Stimulated activated effector memory CD8-positive, alpha-beta T cell treated with anti-CD3 and anti-CD28 coated beads, Interleukin-12 subunit alpha, Interleukin-12 subunit beta, amount 100 ng/mL, for 72 hours (primary cell): ENCODE results near the gene SPDYE4.

Experiments
- ATAC-seq: fragments of 150-1000 bp; cut with Tn5 transposase; 2 replicates; pipeline ENCODE4 v1.10.0; 2021
- DNase-seq, 2 donors: peaks; one replicate each; pipeline ENCODE4 v3.0.0; 2021 to 2022; ENCODE audit warnings: low spot score in 2 of 2
- H3K27ac Mint-ChIP-seq: one replicate; pipeline ENCODE4 v1.8.0; 2022; ENCODE audit warnings: mild to moderate bottlenecking, mixed read lengths
- H3K36me3 Mint-ChIP-seq: one replicate; pipeline ENCODE4 v1.8.0; 2022; ENCODE audit warnings: mild to moderate bottlenecking, mixed read lengths
- H3K4me1 Mint-ChIP-seq: one replicate; pipeline ENCODE4 v1.8.0; 2022; ENCODE audit warnings: mixed read lengths
- H3K4me3 Mint-ChIP-seq: one replicate; pipeline ENCODE4 v1.8.0; 2022; ENCODE audit warnings: mild to moderate bottlenecking, mixed read lengths
- H3K9me3 Mint-ChIP-seq: one replicate; pipeline ENCODE4 v1.8.0; 2022; ENCODE audit warnings: mixed read lengths

The SPDYE4 gene

DNA sequence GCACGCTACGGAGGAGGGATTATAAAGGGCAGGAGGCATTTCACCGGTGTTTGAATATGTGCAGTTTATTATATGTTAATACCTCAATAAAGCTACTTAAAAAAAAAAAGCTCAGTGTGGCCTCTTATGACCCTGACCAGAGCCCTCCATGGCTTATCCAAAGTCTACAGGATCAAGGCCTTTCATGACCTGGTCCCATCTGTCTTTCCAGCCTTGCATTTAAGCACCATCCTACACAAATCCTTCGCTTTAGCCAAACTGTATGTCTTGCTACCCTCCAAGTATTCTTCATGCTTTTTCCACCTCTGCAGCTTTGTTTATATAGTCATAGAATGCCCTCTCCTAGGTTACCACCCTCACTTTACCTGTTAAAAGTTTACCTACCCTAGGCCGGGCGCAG lies 34.3 kb upstream of the SPDYE4 start:
- no peak overlapping the region for H3K27ac Mint-ChIP-seq
- DNase-seq (no peak), ATAC-seq (no peak)
- H3K36me3 Mint-ChIP-seq = no peaks in the 10 kb centered on the region
- peaks cover 5% of the 10 kb centered on the region for H3K9me3 Mint-ChIP-seq
- no peaks in the 10 kb centered on the region for H3K4me1 Mint-ChIP-seq
- no peak overlapping the region for H3K4me3 Mint-ChIP-seq

DNA sequence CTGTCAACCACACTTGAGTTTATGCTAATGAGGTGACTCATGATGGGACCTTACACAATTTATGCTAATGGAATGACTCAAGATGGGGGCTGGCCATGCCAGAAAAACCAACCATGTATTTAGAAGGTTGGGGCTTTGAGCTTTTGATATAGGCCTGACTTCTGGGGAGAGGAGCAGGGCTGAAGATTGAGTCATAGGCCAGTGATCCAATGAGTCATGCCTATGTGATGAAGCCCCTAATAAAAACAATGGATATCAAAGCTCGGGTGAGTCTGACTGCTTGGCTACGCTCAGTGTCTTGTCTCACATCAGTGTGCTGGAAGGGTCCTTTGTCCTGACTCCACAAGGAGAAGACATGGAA lies 33.5 kb upstream of the SPDYE4 start:
- no peak overlapping the region for H3K4me3 Mint-ChIP-seq
- H3K27ac Mint-ChIP-seq = no peak overlapping the region
- peaks cover 5% of the 10 kb centered on the region for H3K9me3 Mint-ChIP-seq
- no peaks in the 10 kb centered on the region for H3K36me3 Mint-ChIP-seq
- no peaks in the 10 kb centered on the region for H3K4me1 Mint-ChIP-seq
- ATAC-seq = peak; percentile 84
- DNase-seq = peak in 1 of 2 donors; percentile 47

DNA sequence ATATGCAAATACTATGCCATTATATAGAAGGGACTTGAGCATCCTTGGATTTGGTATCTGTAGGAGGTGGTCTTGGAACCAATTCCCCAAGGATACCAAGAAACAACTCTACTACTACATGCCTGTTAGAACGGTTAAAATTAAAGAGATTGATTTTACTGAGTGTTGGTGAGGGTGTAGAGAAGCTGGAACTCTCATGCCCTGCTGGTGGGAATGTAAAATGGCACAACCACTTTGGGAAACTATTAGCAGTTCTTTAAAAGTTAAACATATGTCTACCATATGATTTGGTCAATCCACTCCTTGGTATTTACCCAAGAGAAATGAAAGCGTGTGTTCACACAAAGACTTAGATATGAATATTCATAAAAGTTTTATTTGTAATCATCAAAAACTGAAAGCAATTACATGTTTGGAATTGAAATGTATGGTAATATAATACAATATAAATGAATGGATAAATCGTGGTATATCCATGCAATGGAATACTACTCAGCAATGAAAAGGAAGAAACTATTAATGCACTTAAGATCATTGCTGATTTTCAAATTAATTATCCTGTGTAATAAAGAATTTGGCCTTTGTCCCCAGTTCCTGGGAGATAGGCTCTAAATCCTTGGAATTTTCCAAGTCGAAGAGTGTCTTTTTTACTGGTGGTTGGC lies 33.0 kb upstream of the SPDYE4 start:
- no peaks in the 10 kb centered on the region for H3K4me1 Mint-ChIP-seq
- ATAC-seq (no peak), DNase-seq (no peak)
- H3K9me3 Mint-ChIP-seq = peaks cover 5% of the 10 kb centered on the region
- H3K27ac Mint-ChIP-seq = no peak overlapping the region
- no peaks in the 10 kb centered on the region for H3K36me3 Mint-ChIP-seq
- no peak overlapping the region for H3K4me3 Mint-ChIP-seq

DNA sequence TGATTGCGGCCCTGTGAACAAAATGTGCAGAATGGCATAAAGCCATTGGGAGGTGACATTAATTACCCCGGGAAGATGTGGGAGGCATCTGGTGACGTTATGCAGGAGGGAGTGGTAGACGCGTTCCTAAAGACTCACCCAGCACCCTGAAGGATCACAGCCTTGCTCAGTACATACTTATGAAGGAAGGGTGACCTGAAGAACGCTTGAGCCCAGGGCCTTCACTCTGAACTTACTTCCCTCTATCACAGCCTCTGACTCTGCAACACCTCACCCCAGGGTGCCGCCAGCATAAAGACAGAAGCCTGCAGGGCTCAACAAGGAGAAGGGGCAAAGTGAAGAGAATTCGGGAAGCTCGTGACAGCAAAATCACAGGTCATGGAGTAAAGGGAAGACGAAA lies 31.4 kb upstream of the SPDYE4 start:
- peaks cover 5% of the 10 kb centered on the region for H3K9me3 Mint-ChIP-seq
- ATAC-seq = no peak
- peak in 1 of 2 donors; percentile 41 for DNase-seq
- H3K4me3 Mint-ChIP-seq = no peak overlapping the region
- no peaks in the 10 kb centered on the region for H3K36me3 Mint-ChIP-seq
- H3K4me1 Mint-ChIP-seq = peaks cover 6% of the 10 kb centered on the region
- H3K27ac Mint-ChIP-seq = no peak overlapping the region

DNA sequence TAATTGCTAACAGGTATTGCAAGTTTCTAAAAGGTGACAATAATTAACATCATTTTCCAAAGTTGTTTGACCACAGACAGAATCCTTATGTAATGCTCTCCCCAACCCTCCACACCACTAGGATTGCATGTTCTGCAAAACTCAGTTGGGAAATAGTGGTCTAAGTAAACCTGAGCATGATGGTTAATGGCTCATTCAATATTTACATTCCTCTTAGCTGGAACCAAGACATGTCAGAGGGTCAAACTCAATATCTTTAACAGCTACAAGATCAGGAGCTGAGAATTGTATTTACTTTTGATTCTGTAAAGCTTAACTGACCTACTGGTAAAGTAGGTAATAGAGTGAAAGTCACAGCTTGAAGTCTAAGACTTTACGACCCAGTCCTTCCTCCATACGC lies 30.7 kb upstream of the SPDYE4 start:
- Mint-ChIP-seq H3K27ac (no peak overlapping the region), H3K4me3 (no peak overlapping the region), H3K4me1 (peaks cover 6% of the 10 kb centered on the region), H3K9me3 (peaks cover 5% of the 10 kb centered on the region), H3K36me3 (no peaks in the 10 kb centered on the region)
- ATAC-seq = no peak
- DNase-seq = no peak

DNA sequence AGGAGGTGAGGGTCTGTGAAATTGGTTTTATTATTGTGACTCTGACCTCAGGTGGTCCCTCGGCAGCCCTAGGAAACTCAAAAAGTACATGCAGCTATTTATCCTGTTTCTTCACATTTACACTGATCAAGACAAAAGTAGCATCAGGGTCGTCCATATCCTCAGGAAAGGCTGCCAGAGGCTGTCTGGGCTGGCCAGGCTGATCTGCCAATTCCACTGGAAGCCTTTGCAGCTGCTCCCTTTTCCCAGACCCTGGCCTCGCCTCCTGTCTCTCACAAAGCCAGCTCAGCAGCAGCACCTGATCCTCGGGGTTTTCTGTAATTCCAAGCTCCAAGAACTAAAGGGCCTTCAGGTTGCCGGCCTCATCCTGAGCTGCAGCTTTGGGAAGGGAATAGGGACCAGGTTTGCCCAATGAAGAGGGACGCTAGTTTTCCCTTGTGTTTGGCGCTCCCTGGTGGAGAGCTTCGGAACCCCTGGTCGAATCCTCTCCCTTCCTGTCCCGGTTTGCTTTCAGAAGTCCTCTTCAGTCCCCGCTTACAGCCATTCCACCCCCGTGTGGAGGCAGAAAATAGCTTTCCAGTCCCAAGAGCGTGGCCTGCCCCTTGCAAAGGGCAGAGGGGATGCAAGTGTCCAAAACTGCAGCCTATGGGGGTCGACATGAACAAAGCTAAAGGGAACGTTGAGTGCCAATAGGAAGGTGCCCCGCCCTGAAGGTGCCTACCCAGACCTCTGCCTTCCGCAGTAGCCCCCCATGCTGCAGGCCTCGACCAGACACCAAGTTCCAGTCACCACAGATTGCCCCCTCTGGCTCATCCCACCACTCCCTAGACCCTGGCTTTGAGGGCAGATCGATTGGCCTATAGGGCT lies 27.4 kb upstream of the SPDYE4 start:
- Mint-ChIP-seq H3K36me3 (no peaks in the 10 kb centered on the region), H3K9me3 (no peaks in the 10 kb centered on the region), H3K4me1 (peaks cover 6% of the 10 kb centered on the region), H3K27ac (no peak overlapping the region), H3K4me3 (no peak overlapping the region)
- ATAC-seq (peak; percentile 57), DNase-seq (peak; percentile 58 to 81)

DNA sequence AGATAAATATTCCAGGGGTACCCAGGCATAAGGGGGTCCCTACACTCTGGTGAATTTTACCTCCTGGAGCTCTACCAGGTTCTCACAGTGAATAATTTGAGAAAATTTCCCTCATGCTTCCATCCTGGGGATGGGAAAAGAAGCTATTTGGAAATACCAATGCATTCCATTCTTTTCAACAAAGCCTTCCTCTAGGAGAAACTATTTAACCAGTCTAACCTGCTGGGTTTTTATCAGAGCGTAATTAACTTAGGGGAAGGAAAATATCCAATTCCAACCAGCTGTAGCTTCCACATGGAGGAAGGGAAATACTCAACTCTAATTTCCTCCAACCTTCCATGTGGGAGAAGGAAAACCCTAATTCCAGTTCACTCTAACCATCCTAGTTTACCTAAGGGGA lies 23.8 kb upstream of the SPDYE4 start:
- no peak for ATAC-seq
- Mint-ChIP-seq H3K9me3 (no peaks in the 10 kb centered on the region), H3K36me3 (no peaks in the 10 kb centered on the region), H3K4me1 (peaks cover 6% of the 10 kb centered on the region), H3K27ac (no peak overlapping the region), H3K4me3 (no peak overlapping the region)
- no peak for DNase-seq

DNA sequence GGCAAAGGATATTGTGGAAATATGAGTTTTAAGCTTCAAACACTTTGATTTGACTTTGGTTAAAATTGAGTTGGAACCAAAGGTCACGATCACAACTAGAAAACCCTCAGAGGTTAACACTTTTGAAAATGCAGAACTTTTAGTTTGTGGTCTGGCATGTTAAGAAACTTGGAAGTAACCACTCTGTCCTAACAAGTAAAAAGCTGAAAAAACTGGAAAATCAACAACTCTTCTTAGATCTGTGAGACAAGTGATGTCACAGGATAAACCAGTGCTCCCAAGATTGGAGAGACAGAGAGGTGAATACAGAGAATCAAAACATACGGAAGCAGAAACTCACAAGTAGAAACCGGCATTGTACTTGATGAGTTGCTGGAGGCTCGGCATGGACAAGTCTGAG lies 23.4 kb upstream of the SPDYE4 start:
- H3K27ac Mint-ChIP-seq = no peak overlapping the region

DNA sequence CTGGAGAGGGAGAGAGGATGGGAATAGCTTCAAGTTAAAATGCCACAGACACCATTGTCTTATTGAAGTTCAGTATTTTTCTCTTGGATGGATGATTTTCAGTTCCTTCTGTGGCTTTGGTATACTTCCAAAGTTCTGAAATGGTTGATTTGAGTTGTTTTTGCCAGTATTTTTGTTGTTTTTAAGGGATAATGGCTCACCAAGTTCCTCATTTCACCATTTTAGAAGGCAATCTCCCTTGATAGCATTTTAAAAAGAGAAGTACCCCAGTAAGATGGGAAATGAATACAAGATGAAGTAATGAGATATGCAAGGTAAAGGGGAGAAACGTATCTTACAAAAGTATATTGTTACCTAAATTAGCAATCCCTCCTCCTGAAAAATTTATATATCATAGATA lies 18.5 kb upstream of the SPDYE4 start:
- Mint-ChIP-seq H3K4me1 (no peaks in the 10 kb centered on the region), H3K36me3 (no peaks in the 10 kb centered on the region), H3K9me3 (no peaks in the 10 kb centered on the region), H3K4me3 (no peak overlapping the region), H3K27ac (no peak overlapping the region)
- DNase-seq (no peak), ATAC-seq (no peak)

More for the DNA sequence above, 23.4 kb upstream of the SPDYE4 start:
- Mint-ChIP-seq H3K4me1 (peaks cover 6% of the 10 kb centered on the region), H3K4me3 (no peak overlapping the region), H3K9me3 (no peaks in the 10 kb centered on the region), H3K36me3 (no peaks in the 10 kb centered on the region)
- no peak for ATAC-seq
- DNase-seq = no peak

DNA sequence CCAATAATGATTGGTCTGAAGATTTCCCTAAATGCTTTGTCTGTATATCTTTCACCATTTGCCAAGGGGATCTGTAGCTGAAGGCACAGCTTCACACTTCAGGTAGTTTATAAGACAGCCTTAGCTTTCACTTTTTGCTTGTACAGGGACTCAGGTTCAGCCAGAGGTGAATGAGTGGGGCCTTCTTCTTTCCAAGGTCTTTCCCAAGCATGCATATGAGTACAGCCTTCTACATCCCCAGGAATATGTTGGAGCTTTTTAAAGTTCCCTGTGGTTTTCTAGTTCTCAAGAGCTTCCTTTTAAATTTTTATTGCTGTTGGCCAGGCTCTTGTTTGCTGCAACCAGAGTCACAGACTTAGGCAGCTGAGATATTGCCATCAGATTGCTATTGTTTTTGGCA lies 17.9 kb upstream of the SPDYE4 start:
- H3K9me3 Mint-ChIP-seq = no peaks in the 10 kb centered on the region
- H3K27ac Mint-ChIP-seq = no peak overlapping the region
- no peaks in the 10 kb centered on the region for H3K4me1 Mint-ChIP-seq
- no peak for ATAC-seq
- no peak for DNase-seq
- no peak overlapping the region for H3K4me3 Mint-ChIP-seq
- H3K36me3 Mint-ChIP-seq = no peaks in the 10 kb centered on the region

DNA sequence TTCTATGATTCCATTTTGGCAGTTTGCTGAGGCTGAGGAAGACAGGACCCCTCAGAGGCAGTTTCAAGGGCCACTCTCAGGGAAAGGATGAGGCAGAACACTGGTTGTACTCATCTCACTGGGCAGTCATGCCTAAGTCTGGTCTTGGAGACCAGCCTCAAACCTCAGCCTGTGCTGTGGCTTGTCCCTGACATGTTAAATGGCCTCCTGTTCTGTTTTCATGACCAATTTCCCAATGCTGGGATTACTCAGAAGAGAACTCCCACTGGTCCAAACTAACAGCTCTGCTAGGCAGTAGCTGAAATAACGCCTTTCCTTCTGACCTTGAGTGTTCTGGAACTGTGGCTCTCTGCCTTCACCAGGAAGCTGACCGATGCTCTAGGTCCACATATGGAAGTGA lies 8.4 kb upstream of the SPDYE4 start:
- Mint-ChIP-seq H3K36me3 (no peaks in the 10 kb centered on the region), H3K27ac (no peak overlapping the region), H3K4me1 (no peaks in the 10 kb centered on the region), H3K4me3 (no peak overlapping the region), H3K9me3 (no peaks in the 10 kb centered on the region)
- DNase-seq (peak in 1 of 2 donors; percentile 20), ATAC-seq (no peak)

DNA sequence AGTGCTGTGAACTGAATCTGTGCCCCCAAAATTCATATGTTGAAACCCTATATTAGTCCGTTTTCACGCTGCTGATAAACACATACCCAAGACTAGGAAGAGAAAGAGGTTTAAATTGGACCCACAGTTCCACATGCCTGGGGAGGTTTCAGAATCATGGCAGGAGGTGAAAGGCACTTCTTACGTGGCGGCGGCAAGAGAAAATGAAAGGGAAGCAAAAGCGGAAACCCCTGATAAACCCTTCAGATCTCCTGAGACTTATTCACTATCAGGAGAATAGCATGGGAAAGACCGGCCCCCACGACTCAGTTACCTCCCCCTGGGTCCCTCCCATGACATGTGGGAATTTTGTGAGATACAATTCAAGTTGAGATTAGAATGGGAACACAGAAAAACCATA lies 3.7 kb upstream of the SPDYE4 start:
- Mint-ChIP-seq H3K27ac (no peak overlapping the region), H3K4me3 (no peak overlapping the region), H3K4me1 (no peaks in the 10 kb centered on the region), H3K36me3 (no peaks in the 10 kb centered on the region), H3K9me3 (no peaks in the 10 kb centered on the region)
- DNase-seq (no peak), ATAC-seq (no peak)

DNA sequence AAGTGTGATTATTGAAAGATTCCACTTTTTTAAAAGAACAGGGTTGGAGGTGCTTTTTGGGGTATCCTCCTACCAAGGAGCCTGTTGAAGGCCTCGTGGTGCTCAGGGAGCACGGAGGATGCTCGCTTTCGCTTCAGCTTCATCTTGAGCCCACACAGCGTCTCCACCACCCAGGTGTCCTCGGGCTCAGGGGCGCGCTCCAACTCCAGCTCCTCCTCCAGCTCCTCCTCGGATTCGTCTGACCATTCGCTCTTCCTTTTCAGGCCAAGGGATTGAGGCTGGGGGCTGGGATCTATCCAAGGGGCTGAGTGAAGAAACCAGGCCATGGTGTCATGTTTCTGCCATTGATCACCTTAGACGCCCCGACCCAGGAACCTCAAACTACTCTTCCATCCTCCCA lies 1.2 kb downstream of the SPDYE4 start:
- Mint-ChIP-seq H3K27ac (no peak overlapping the region), H3K4me1 (no peaks in the 10 kb centered on the region), H3K4me3 (no peak overlapping the region), H3K36me3 (no peaks in the 10 kb centered on the region), H3K9me3 (no peaks in the 10 kb centered on the region)
- DNase-seq (no peak), ATAC-seq (no peak)

DNA sequence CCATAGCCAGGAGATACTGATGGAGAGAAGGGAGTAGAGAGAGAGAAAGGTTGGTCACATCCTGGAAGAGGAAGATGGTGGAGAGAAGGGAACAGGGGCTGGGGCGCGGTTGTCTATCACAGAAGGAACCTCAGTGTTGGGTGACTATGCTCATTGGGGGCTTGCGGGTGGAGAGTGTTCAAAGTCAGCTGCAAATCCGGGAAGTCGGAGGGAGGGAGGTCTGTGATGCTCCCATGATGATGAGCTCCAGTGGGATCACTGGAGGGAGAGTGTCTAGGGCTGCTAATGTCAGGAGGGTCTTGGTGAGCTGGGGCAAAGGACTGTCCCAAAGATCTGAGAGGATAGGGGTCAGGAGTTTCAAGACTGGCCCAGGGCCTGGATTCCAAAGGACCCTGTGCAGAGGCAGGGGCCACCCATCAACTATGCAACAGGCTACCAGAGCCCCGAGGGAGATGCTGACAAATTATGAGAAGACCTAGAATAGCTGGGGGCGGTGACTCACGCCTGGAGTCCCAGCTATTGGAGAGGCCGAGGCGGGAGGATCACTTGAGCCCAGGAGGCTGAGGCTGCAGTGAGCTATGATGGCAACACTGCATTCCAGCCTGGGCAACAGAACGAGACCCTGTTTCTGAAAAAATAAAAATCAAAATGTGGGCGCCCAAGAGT lies 2.6 kb downstream of the SPDYE4 start:
- peak; percentile 19 for ATAC-seq
- peak overlapping the region; percentile 0 for H3K27ac Mint-ChIP-seq
- peak in 1 of 2 donors; percentile 15 for DNase-seq

DNA sequence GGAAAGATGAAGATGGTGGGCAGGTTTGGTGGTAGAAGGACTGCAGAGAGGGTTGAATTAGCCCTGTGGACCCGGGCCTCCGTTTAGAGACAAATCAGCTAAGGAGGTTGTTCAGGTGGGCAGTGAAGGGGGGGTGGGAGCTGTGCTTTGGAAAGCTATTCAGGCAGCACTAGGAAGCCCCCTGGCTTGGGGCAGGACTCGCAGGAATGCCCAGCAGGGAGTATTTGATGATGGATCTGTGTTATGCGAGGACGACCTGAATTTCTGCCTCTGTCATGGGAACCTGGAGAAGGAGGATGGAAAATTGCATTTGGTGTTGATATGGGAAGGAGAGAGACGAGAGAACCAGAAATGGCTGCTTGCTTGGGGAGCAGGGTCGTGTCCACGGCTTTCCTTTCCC lies 3.5 kb downstream of the SPDYE4 start:
- Mint-ChIP-seq H3K4me1 (no peaks in the 10 kb centered on the region), H3K27ac (peak overlapping the region; percentile 2), H3K36me3 (no peaks in the 10 kb centered on the region), H3K9me3 (no peaks in the 10 kb centered on the region), H3K4me3 (no peak overlapping the region)
- DNase-seq (peak in 1 of 2 donors; percentile 12), ATAC-seq (no peak)

More for the DNA sequence above, 2.6 kb downstream of the SPDYE4 start:
- Mint-ChIP-seq H3K9me3 (no peaks in the 10 kb centered on the region), H3K4me1 (no peaks in the 10 kb centered on the region), H3K36me3 (no peaks in the 10 kb centered on the region), H3K4me3 (no peak overlapping the region)

DNA sequence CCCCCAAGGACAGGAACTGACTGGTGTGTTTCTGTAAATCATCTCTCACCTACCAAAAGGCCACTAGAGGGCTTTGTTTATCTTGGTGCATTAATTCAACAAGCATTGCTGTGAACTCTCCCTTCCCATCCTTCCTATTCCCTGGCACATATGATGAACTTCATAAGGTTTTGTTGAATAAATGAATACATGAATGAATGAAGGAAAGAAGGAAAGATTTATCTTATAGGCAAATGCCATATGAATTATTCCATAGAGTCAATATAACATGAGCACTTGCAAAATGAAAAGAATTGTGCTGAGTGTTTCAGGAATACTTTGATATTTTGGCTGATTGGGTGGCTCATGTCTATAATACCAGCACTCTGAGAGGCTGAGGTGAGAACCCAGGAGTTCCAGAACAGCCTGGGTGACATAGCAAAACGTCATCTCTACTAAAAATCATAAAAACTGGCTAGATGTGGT lies 4.3 kb downstream of the SPDYE4 start:
- no peak for DNase-seq
- Mint-ChIP-seq H3K4me3 (no peak overlapping the region), H3K9me3 (no peaks in the 10 kb centered on the region), H3K27ac (peak overlapping the region; percentile 2), H3K36me3 (no peaks in the 10 kb centered on the region), H3K4me1 (no peaks in the 10 kb centered on the region)
- no peak for ATAC-seq
